GM12878 (cell line): ENCODE results near the gene HSD11B1. TPM values are rescaled to one million over a fixed set of nuclear protein-coding genes. Genes with fewer than 3 reads are reported as not detected.

Source experiments
- ATAC-seq: fragments of 200-7000 bp; cut with Tn5 transposase; 3 replicates; pipeline ENCODE4 v1.9.1; 2020; ENCODE audit warnings: mild to moderate bottlenecking, moderate library complexity
- BruUV-seq: library from RNA; stranded (reverse); fragments of 400-500 nt; replicated peaks from 2 replicates; lab custom pipeline; 2021; lab: Mats Ljungman, UMichigan
- CTCF ChIA-PET: fragments of 300-600 bp; sonication (Branson Sonifier 250); formaldehyde crosslinking; extraction: SDS; loops from one replicate; lab custom pipeline; 2021; ENCODE audit warnings: inconsistent platforms; lab: Yijun Ruan, JAX
- POLR2A ChIA-PET: fragments of 350-600 bp; formaldehyde crosslinking; extraction: SDS; loops from one replicate; lab custom pipeline; 2021; ENCODE audit warnings: inconsistent platforms; lab: Charles Lee
- RAD21 ChIA-PET: fragments of 300-600 bp; sonication (Branson Sonifier 250); formaldehyde crosslinking; loops from one replicate; lab custom pipeline; 2023; ENCODE audit warnings: antibody characterized with exemption; ENCODE audit not compliant: unreplicated experiment; lab: Charles Lee
- SMC1A ChIA-PET: fragments of 300-600 bp; sonication (Branson Sonifier 250); formaldehyde crosslinking; loops from one replicate; lab custom pipeline; 2023; ENCODE audit not compliant: unreplicated experiment, uncharacterized antibody; lab: Charles Lee
- DNase-seq: peaks from one replicate; pipeline ENCODE4 v3.0.0-alpha.2; 2011; ENCODE audit warnings: low read depth, low spot score
- FAIRE-seq: peaks from 3 replicates; lab custom pipeline; 2011; peaks lifted over from hg19 to GRCh38; lab: Jason Lieb, UNC
- H2AFZ ChIP-seq: 2 replicates; pipeline ENCODE4 v1.6.0; 2011; ENCODE audit warnings: low read depth, low read length, control low read depth; ENCODE audit not compliant: control insufficient read depth
- H3K27ac ChIP-seq: 2 replicates; pipeline ENCODE4 v1.5.1; 2011; ENCODE audit warnings: control low read depth; ENCODE audit not compliant: control insufficient read depth, insufficient read depth
- H3K27me3 ChIP-seq, 2 experiments: replicated peaks in 1 of 2; 2 replicates each; pipeline versions ENCODE4 v1.6.0 to v1.6.1; 2011; ENCODE audit warnings: low read length in 1 of 2; ENCODE audit not compliant: control insufficient read depth in 2 of 2, insufficient read depth in 2 of 2
- H3K36me3 ChIP-seq, 2 experiments: 2 replicates each; pipeline ENCODE4 v1.5.1; 2011; ENCODE audit warnings: low read length in 1 of 2; ENCODE audit not compliant: control insufficient read depth in 2 of 2, insufficient read depth in 2 of 2
- H3K4me1 ChIP-seq: 2 replicates; pipeline ENCODE4 v1.6.1; 2011; ENCODE audit warnings: mild to moderate bottlenecking, low read length, moderate library complexity, mixed read lengths; ENCODE audit not compliant: control insufficient read depth, insufficient read depth
- H3K4me2 ChIP-seq: 2 replicates; pipeline ENCODE4 v1.6.0; 2011; ENCODE audit warnings: control low read depth; ENCODE audit not compliant: control insufficient read depth, insufficient read depth
- H3K4me3 ChIP-seq: fragments of 200-600 bp; sonication (generic); 2 replicates; pipeline ENCODE4 v1.5.1; 2016
- H3K79me2 ChIP-seq: 2 replicates; pipeline ENCODE4 v1.6.0; 2011; ENCODE audit warnings: low read length; ENCODE audit not compliant: control insufficient read depth, insufficient read depth
- H3K9ac ChIP-seq: 2 replicates; pipeline ENCODE4 v1.8.0; 2011; ENCODE audit warnings: low read length, control low read depth, mixed read lengths; ENCODE audit not compliant: control insufficient read depth, insufficient read depth
- H3K9me3 ChIP-seq: replicated peaks from 3 replicates; pipeline ENCODE4 v1.5.1; 2011; ENCODE audit warnings: mild to moderate bottlenecking, low read length; ENCODE audit not compliant: control insufficient read depth, insufficient read depth
- H4K20me1 ChIP-seq: 2 replicates; pipeline ENCODE4 v1.6.0; 2011; ENCODE audit not compliant: control insufficient read depth, insufficient read depth
- BCL3 ChIP-seq: IDR thresholded peaks from 2 replicates; pipeline ENCODE4 v1.6.1; 2011; ENCODE audit warnings: borderline replicate concordance, low read depth, mild to moderate bottlenecking, moderate library complexity, low read length; ENCODE audit not compliant: insufficient read depth, poor library complexity, severe bottlenecking
- CBFB ChIP-seq: IDR thresholded peaks from 2 replicates; pipeline ENCODE4 v1.6.1; 2016; ENCODE audit warnings: antibody characterized with exemption, low read depth
- ESRRA ChIP-seq: IDR thresholded peaks from 2 replicates; pipeline ENCODE4 v1.6.1; 2012; ENCODE audit warnings: mild to moderate bottlenecking, low read length, improper control_type of control experiment
- MXI1 ChIP-seq: fragments of 150-350 bp; IDR thresholded peaks from 2 replicates; pipeline ENCODE4 v1.6.1; 2011; ENCODE audit warnings: low read depth, mild to moderate bottlenecking, inconsistent platforms, low read length, improper control_type of control experiment
- NFYB ChIP-seq: IDR thresholded peaks from 2 replicates; pipeline ENCODE4 v1.6.1; 2011; ENCODE audit warnings: low read depth, mild to moderate bottlenecking, low read length, improper control_type of control experiment, moderate library complexity; ENCODE audit not compliant: insufficient read depth
- NR2C1 ChIP-seq: fragments of 450-650 bp; IDR thresholded peaks from 2 replicates; pipeline ENCODE4 v1.6.1; 2017; ENCODE audit warnings: antibody characterized with exemption, mild to moderate bottlenecking, moderate library complexity
- NR2F1 ChIP-seq: fragments of 450-650 bp; conservative IDR thresholded peaks from 2 replicates; pipeline ENCODE4 v1.6.1; 2017; ENCODE audit warnings: mild to moderate bottlenecking
- RAD21 ChIP-seq: IDR thresholded peaks from 2 replicates; pipeline ENCODE4 v1.6.1; 2011; ENCODE audit warnings: mild to moderate bottlenecking, low read depth, low read length, moderate library complexity; ENCODE audit not compliant: insufficient read depth
- SP1 ChIP-seq: IDR thresholded peaks from one replicate; pipeline ENCODE4 v1.6.1; 2011; ENCODE audit warnings: low read depth, low read length
- WGBS: methylation state at CpG from one replicate; pipeline ENCODE4 v1.1.6; 2016; ENCODE audit warnings: low lambda C conversion rate; ENCODE audit not compliant: insufficient replicate concordance, insufficient coverage; ENCODE audit errors: missing lambda C conversion rate; 5-methylcytosine and 5-hydroxymethylcytosine counted together
- in situ Hi-C: fragments of 300-500 bp; cut with MboI; formaldehyde crosslinking; loops from 9 replicates; pipeline ENCODE4 v1.14.3; 2018; ENCODE audit warnings: mixed read lengths
- intact Hi-C: fragments of 100-400 bp; cut with micrococcal nuclease; formaldehyde crosslinking; loops from one replicate; pipeline ENCODE4 v1.14.2; 2022; ENCODE audit not compliant: unreplicated experiment
- polyA plus RNA-seq, 11 experiments: library from polyadenylated mRNA; depleted of rRNA in 4 of 11; unstranded in 6 of 11; stranded (reverse) in 5 of 11; fragments of >200 nt; fragmentation: Nextera tagmentation in 4 of 11; fragmentation: Illumina TruSeq in 1 of 11; extraction: Ambion mirVana in 4 of 11; extraction: Trizol in 1 of 11; gene quantifications; 1 replicate in 1 of 11; 2 replicates in 10 of 11; pipeline versions ENCODE4 v1.2.1 to v1.2.3, GENCODE V29; 2011 to 2016; ENCODE audit warnings: inconsistent platforms in 2 of 11, missing spikeins in 2 of 11, low read depth in 1 of 11
- total RNA-seq, 4 experiments: library from RNA; depleted of rRNA in 3 of 4; stranded (reverse); fragments of >200 nt in 3 of 4; fragmentation: Illumina TruSeq in 1 of 4; extraction: Trizol in 1 of 4; gene quantifications; 2 replicates each; pipeline versions ENCODE4 v1.2.1 to v1.2.3, GENCODE V29; 2013 to 2021

The HSD11B1 gene
- total and polyA plus RNA-seq, 10 of the 15 experiments (the other 5 are each of a cell fraction or from before 2014, with no cell fraction given): 0.04 to 0.27 (median 0.15) TPM; not detected in 7

- no peak for TF ChIP-seq NR2F1
- TF ChIP-seq SP1: no peak
- no peak for TF ChIP-seq NR2C1
Observed at GRCh38 chr1:209707308-209707707, 2.7 kb downstream of the HSD11B1 start (continued).

- FAIRE-seq: no peak
Observed at GRCh38 chr1:209708297-209708696, 3.7 kb downstream of the HSD11B1 start.

GRCh38 chr1:209710093-209710492 lies 5.4 kb downstream of the HSD11B1 start:
- FAIRE-seq (no peak), DNase-seq (no peak), ATAC-seq (peak; percentile 71)
- no peaks in the 10 kb centered on the region for H3K4me1 ChIP-seq
- no peak overlapping the region for H3K9ac ChIP-seq
- no peaks in the 10 kb centered on the region for H3K79me2 ChIP-seq
- CTCF ChIA-PET: interaction anchor here (0.6 kb wide), 1 partner anchor 35 kb away, joined by 3 read pairs; the partner anchor contains the start of gene G0S2
- no peaks in the 10 kb centered on the region for H3K9me3 ChIP-seq
- 4% methylated on average over 2 of the region's 2 CpGs for WGBS
- POLR2A ChIA-PET: no interaction called here
- in situ Hi-C loops (no loop called here), intact Hi-C loops (no loop called here)
- H3K27me3 ChIP-seq: no peaks in the 10 kb centered on the region
- RAD21 ChIA-PET: no interaction called here
- peak; percentile 32 for TF ChIP-seq BCL3
- no peak for TF ChIP-seq MXI1
- no peak for TF ChIP-seq NFYB
- no peak for TF ChIP-seq RAD21
- TF ChIP-seq ESRRA: no peak
- H3K4me2 ChIP-seq: no peak overlapping the region
- no peak overlapping the region for H2AFZ ChIP-seq
- no peaks in the 10 kb centered on the region for H3K36me3 ChIP-seq
- H3K27ac ChIP-seq: no peak overlapping the region
- SMC1A ChIA-PET: no interaction called here
- BruUV-seq: no TSS peak
- H4K20me1 ChIP-seq: no peaks in the 10 kb centered on the region
- no peak overlapping the region for H3K4me3 ChIP-seq

More at GRCh38 chr1:209708297-209708696, 3.7 kb downstream of the HSD11B1 start:
- TF ChIP-seq CBFB: no peak
- TF ChIP-seq, all 136 proteins: peak for 0
- H3K36me3 ChIP-seq: no peaks in the 10 kb centered on the region
- no TSS peak for BruUV-seq
- ChIA-PET SMC1A (interaction anchor here (1.0 kb wide), 2 partner anchors 55 to 61 kb away, joined by 3 read pairs; no protein-coding TSS in a partner anchor), CTCF (interaction anchor here (1.1 kb wide), 1 partner anchor 15 kb away, joined by 3 read pairs; no protein-coding TSS in a partner anchor), RAD21 (interaction anchor here (0.6 to 0.7 kb wide), 2 partner anchors 9 to 29 kb away, joined by 3 to 5 read pairs; no protein-coding TSS in a partner anchor), POLR2A (no interaction called here)
- no peaks in the 10 kb centered on the region for H3K79me2 ChIP-seq
- in situ Hi-C loops: no loop called here
- H3K9ac ChIP-seq: no peak overlapping the region
- intact Hi-C loops: no loop called here
- H3K4me3 ChIP-seq: no peak overlapping the region
- H3K27ac ChIP-seq: no peak overlapping the region
- no peaks in the 10 kb centered on the region for H4K20me1 ChIP-seq
- DNase-seq (no peak), ATAC-seq (no peak)
- H3K4me2 ChIP-seq: no peak overlapping the region
- WGBS: 75% methylated on average over 4 of the region's 4 CpGs
- peaks cover 3% of the 10 kb centered on the region; the same call in 1 of the 2 replicates for H3K4me1 ChIP-seq
- no peak overlapping the region for H2AFZ ChIP-seq
- no peaks in the 10 kb centered on the region for H3K9me3 ChIP-seq
- H3K27me3 ChIP-seq: no peaks in the 10 kb centered on the region
